CD4-positive, alpha-beta T cell treated with Interleukin-4 for 1 hour (primary cell): Measurements from ENCODE around the gene ZNF274.
"Not testable (repeated sequence)": the region's sequence is repeated elsewhere in the genome, so short reads cannot be mapped to it uniquely, and the experiment has no call there.

Experiments
- DNase-seq, 2 donors: peaks; one replicate each; pipeline ENCODE4 v3.0.0-alpha.2; 2020 to 2022

Gene ZNF274

GRCh38 chr19:58182989-58183816 is at the start of gene ZNF274:
Gene ZNF274, plus strand, starts transcription at chr19:58183061. Its CDS starts 905 bp downstream, at chr19:58183966.
- peak; percentile 94 for DNase-seq

- DNase-seq: no peak
Measured at GRCh38 chr19:58134244-58134643, 48.6 kb upstream of the ZNF274 start.

- DNase-seq: no peak
Measured at GRCh38 chr19:58145849-58146248, 37.0 kb upstream of the ZNF274 start.

GRCh38 chr19:58147475-58147874 is 35.4 kb upstream of the ZNF274 start:
- not testable (repeated sequence) for DNase-seq

- peak; percentile 90 to 93 for DNase-seq
Measured at GRCh38 chr19:58150328-58150921, 32.4 kb upstream of the ZNF274 start, which contains the start of gene ZNF329. Gene ZNF329, minus strand, starts transcription at chr19:58150789. Its CDS starts 21,286 bp downstream, at chr19:58129503.

- no peak for DNase-seq
Measured at GRCh38 chr19:58153386-58153785, 29.5 kb upstream of the ZNF274 start.

- no peak for DNase-seq
Measured at GRCh38 chr19:58154287-58154678, 28.6 kb upstream of the ZNF274 start.

- DNase-seq: peak; percentile 93 to 96
Measured at GRCh38 chr19:58154679-58155648, 27.9 kb upstream of the ZNF274 start.

- no peak for DNase-seq
Measured at GRCh38 chr19:58157045-58157728, 25.7 kb upstream of the ZNF274 start.

- no peak for DNase-seq
Measured at GRCh38 chr19:58166268-58166667, 16.6 kb upstream of the ZNF274 start.

- no peak for DNase-seq
Measured at GRCh38 chr19:58166708-58167280, 16.1 kb upstream of the ZNF274 start.

- no peak for DNase-seq
Measured at GRCh38 chr19:58170860-58171259, 12.0 kb upstream of the ZNF274 start.

GRCh38 chr19:58181902-58182576 is 822 bp upstream of the ZNF274 start:
- DNase-seq: peak; percentile 61 to 69

- DNase-seq: peak in 1 of 2 donors; percentile 94
Measured at GRCh38 chr19:58182577-58182988, 278 bp upstream of the ZNF274 start.

GRCh38 chr19:58183817-58184215 is 955 bp downstream of the ZNF274 start:
- DNase-seq: no peak

GRCh38 chr19:58196901-58197616 is 14.2 kb downstream of the ZNF274 start:
- peak in 1 of 2 donors; percentile 25 for DNase-seq

GRCh38 chr19:58203814-58204475 is 21.1 kb downstream of the ZNF274 start:
- no peak for DNase-seq

GRCh38 chr19:58204566-58204965 is 21.7 kb downstream of the ZNF274 start:
- no peak for DNase-seq

GRCh38 chr19:58209577-58209976 is 26.7 kb downstream of the ZNF274 start:
- DNase-seq: no peak
